Neutrophil (primary cell): ENCODE measurements around the gene ATP1B2.

ENCODE experiments used
- H3K27ac ChIP-seq: fragments of 200-600 bp; sonication (generic); 2 replicates; pipeline ENCODE4 v1.5.1; 2016; ENCODE audit warnings: mild to moderate bottlenecking, moderate library complexity
- H3K27me3 ChIP-seq: fragments of 200-600 bp; sonication (generic); 2 replicates; pipeline ENCODE4 v1.6.0; 2016; ENCODE audit warnings: mild to moderate bottlenecking
- H3K36me3 ChIP-seq: fragments of 200-600 bp; sonication (generic); 2 replicates; pipeline ENCODE4 v1.5.1; 2017
- H3K4me1 ChIP-seq, 2 experiments: fragments of 200-600 bp in 1 of 2; sonication (generic) in 1 of 2; 1 replicate in 1 of 2; 2 replicates in 1 of 2; pipeline versions ENCODE4 v1.5.1 to v1.6.1; 2013 to 2016; ENCODE audit warnings: low read depth in 1 of 2, low read length in 1 of 2, mild to moderate bottlenecking in 1 of 2, moderate library complexity in 1 of 2; ENCODE audit not compliant: control insufficient read depth in 1 of 2, insufficient read depth in 1 of 2
- H3K4me3 ChIP-seq, 2 experiments: fragments of 200-600 bp in 1 of 2; sonication (generic) in 1 of 2; 1 replicate in 1 of 2; 2 replicates in 1 of 2; pipeline ENCODE4 v1.5.1; 2013 to 2016; ENCODE audit warnings: low read depth in 1 of 2, low read length in 1 of 2, mild to moderate bottlenecking in 1 of 2, moderate library complexity in 1 of 2
- H3K9me3 ChIP-seq: fragments of 200-600 bp; sonication (generic); 2 replicates; pipeline ENCODE4 v1.5.1; 2016
- CTCF ChIP-seq: fragments of 200-600 bp; sonication (generic); IDR thresholded peaks from 2 replicates; pipeline ENCODE4 v1.5.1; 2016; ENCODE audit warnings: antibody characterized with exemption

Gene ATP1B2

DNA sequence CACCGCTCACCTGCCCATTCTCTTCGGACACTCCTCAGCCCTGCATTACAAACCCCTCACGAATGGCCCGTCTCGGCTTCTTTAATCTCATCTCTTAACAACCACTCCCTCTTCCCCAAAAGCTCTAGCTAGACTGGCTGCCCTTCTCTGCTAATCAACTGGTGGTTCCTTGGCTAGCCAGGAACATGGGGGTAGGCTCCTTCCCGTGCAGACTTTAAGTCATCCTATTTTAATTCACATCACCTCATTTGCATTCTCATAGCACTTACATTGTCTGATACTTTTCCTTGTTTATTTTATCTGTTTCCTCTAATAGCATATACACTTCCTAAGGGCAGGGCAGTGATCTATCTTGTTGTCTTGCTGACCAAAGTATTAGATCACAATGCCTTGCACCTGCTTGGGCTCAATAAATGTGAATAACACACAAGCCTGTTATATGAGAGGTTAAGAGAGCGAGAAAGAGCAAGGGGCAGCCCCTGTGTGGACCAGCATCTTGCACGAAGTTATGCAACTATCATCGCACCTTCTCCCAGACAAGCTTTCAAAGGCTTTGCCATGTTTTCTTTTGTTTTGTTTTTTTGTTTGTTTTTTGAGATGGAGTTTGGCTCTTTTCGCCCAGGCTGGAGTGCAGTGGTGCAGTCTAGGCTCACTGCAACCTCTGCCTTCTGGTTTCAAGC lies 26.8 kb downstream of the ATP1B2 start:
- Histone ChIP-seq H3K9me3 (peaks cover 8% of the 10 kb centered on the region), H3K27me3 (no peaks in the 10 kb centered on the region), H3K36me3 (peaks cover 32% of the 10 kb centered on the region), H3K27ac (no peak overlapping the region), H3K4me1 (no peaks in the 10 kb centered on the region), H3K4me3 (no peak overlapping the region)
- TF ChIP-seq CTCF: no peak

DNA sequence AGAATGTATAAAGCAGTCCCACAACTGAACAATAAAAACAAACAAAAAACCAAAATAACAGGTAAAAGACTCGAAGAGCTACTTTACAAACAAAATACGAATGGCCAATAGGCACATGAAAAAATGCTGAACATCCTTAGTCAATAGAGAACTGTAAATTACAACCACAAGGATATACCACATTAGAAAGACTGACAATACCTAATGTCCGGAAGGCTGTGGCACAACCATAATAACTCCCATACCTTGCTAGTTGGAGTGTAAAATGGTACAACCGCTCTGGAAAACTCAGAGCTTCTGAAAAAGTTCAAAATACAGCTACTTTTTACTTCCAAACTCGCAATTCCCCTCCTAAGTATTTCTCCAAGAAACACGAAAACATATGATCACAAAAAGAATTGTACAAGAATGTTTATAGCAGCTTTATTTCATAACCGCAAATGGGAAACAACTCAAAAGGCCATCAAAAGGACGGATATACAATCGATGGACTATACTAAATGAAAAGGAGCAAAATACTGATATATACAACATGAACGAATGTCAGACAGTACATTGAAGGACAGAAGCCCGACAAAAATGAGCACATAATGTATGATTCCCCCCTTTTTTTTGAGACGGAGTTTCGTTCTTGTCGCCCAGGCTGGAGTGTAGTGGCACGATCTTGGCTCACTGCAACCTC lies 34.3 kb downstream of the ATP1B2 start:
- Histone ChIP-seq H3K4me3 (peak overlapping the region; percentile 70 to 93), H3K4me1 (peaks cover 32 to 39% of the 10 kb centered on the region in 2 experiments), H3K36me3 (no peaks in the 10 kb centered on the region), H3K27me3 (no peaks in the 10 kb centered on the region), H3K9me3 (no peaks in the 10 kb centered on the region), H3K27ac (peak overlapping the region; percentile 95)
- no peak for TF ChIP-seq CTCF

DNA sequence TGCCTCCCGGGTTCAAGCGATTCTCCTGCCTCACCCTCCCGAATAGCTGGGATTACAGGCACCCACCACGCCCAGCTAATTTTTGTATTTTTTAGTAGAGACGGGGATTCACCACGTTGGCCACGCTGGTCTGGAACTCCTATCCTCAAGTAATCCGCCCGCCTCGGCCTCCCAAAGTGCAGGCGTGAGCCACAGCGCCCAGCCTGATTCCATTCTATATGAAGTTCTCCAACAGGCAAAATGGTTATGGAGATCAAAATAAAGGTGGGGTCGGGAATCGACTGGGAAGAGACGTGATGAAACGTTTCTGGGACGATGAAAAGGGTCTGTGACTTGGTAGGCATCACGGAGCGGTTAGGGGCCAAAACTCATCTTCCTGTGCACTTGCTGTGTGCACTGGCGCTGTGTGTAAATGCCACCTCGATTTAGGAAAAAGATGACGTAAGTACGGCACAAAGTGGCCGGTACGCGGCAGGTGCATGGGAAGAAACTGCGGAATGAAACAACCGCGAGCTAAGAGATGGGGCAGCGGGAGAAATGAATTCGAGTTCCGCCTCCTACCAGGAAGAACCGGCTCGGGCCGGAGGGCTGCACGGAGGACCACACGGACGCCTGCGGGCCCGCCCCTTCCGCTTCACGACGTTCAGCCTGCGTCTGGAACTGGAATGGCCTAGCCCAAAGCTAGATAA lies 35.0 kb downstream of the ATP1B2 start:
- Histone ChIP-seq H3K9me3 (no peaks in the 10 kb centered on the region), H3K27me3 (no peaks in the 10 kb centered on the region), H3K36me3 (no peaks in the 10 kb centered on the region), H3K27ac (peak overlapping the region; percentile 95), H3K4me3 (peak overlapping the region; percentile 70 to 93), H3K4me1 (peaks cover 32 to 39% of the 10 kb centered on the region in 2 experiments)
- peak; percentile 30 for TF ChIP-seq CTCF

GRCh38 chr17:7686222-7687071 lies 35.7 kb downstream of the ATP1B2 start:
- no peaks in the 10 kb centered on the region for H3K27me3 ChIP-seq
- no peaks in the 10 kb centered on the region for H3K36me3 ChIP-seq
- peak overlapping the region; percentile 70 to 93 for H3K4me3 ChIP-seq
- no peaks in the 10 kb centered on the region for H3K9me3 ChIP-seq
- H3K27ac ChIP-seq: peak overlapping the region; percentile 95
- TF ChIP-seq CTCF: no peak
- H3K4me1 ChIP-seq: peaks cover 32 to 39% of the 10 kb centered on the region in 2 experiments
